GM18499 (cell line): Measurements from ENCODE around the gene CAST.
A peak's percentile ranks its signal among the peaks of the same experiment; 100 is the strongest.

Experiments used
- ATAC-seq: cut with Tn5 transposase; IDR thresholded peaks from one replicate; pipeline ENCODE4 v1.9.1; 2021; ENCODE audit warnings: moderate number of reproducible peaks; ENCODE audit not compliant: insufficient read depth, unreplicated experiment

The CAST gene

GRCh38 chr5:96808541-96808828 is 146.3 kb downstream of the CAST start:
- no peak for ATAC-seq

- ATAC-seq: no peak
These were observed 146.8 kb downstream of the CAST start for GRCh38 chr5:96808868-96809558.

GRCh38 chr5:96809921-96810320 is 147.7 kb downstream of the CAST start:
- ATAC-seq: no peak

GRCh38 chr5:96812851-96813250 is 150.7 kb downstream of the CAST start:
- ATAC-seq: no peak

- no peak for ATAC-seq
These were observed 151.9 kb downstream of the CAST start for GRCh38 chr5:96814041-96814440.

GRCh38 chr5:96816411-96816939 is 154.3 kb downstream of the CAST start:
- ATAC-seq: peak; percentile 76

- peak; percentile 20 for ATAC-seq
These were observed 154.8 kb downstream of the CAST start for GRCh38 chr5:96816991-96817390.

- no peak for ATAC-seq
These were observed 155.3 kb downstream of the CAST start for GRCh38 chr5:96817506-96817905.

- ATAC-seq: no peak
These were observed 156.1 kb downstream of the CAST start for GRCh38 chr5:96818125-96818788.

GRCh38 chr5:96819806-96820205 is 157.6 kb downstream of the CAST start:
- ATAC-seq: no peak

GRCh38 chr5:96821260-96821916 is 159.2 kb downstream of the CAST start:
- ATAC-seq: no peak

- no peak for ATAC-seq
These were observed 160.7 kb downstream of the CAST start for GRCh38 chr5:96822686-96823459.

GRCh38 chr5:96823900-96824380 is 161.8 kb downstream of the CAST start:
- peak; percentile 82 for ATAC-seq
